T-cell (primary cell): Measurements from ENCODE around the gene INPP4B. TPM values are rescaled to one million over a fixed set of nuclear protein-coding genes. Genes with fewer than 3 reads are reported as not detected.

ENCODE experiments used
- ATAC-seq, 4 experiments: fragments of 200-7000 bp in 3 of 4; fragments of 150-1000 bp in 1 of 4; cut with Tn5 transposase; replicated peaks in 1 of 4; 1 replicate in 3 of 4; 2 replicates in 1 of 4; pipeline ENCODE4 v1.10.0; 2021; ENCODE audit warnings: moderate library complexity in 3 of 4, mild to moderate bottlenecking in 2 of 4, moderate number of reproducible peaks in 1 of 4
- CTCF ChIA-PET, 2 donors: fragments of 300-600 bp; sonication (Branson Sonifier 250); formaldehyde crosslinking; loops; one replicate each; lab custom pipeline; 2022; ENCODE audit warnings: antibody characterized with exemption in 2 of 2; lab: Charles Lee
- POLR2A ChIA-PET, 2 donors: fragments of 300-600 bp; sonication (Branson Sonifier 250); formaldehyde crosslinking; loops; one replicate each; lab custom pipeline; 2022; ENCODE audit warnings: antibody characterized with exemption in 2 of 2; lab: Charles Lee
- DNase-seq, 35 experiments: peaks; one replicate each; pipeline versions ENCODE4 v3.0.0 to v3.0.0-alpha.2; 2013 to 2023
- H3K27ac ChIP-seq: one replicate; pipeline ENCODE4 v1.5.1; 2013; ENCODE audit warnings: low read length
- H3K27me3 ChIP-seq, 2 experiments: replicated peaks in 1 of 2; 1 replicate in 1 of 2; 2 replicates in 1 of 2; pipeline versions ENCODE4 v1.6.1 to v1.7.0; 2013; ENCODE audit warnings: low read length in 1 of 2, mixed read lengths in 1 of 2; ENCODE audit not compliant: control insufficient read depth in 2 of 2, insufficient read depth in 2 of 2; ENCODE audit errors: extremely low read depth in 1 of 2
- H3K36me3 ChIP-seq, 2 donors: 1 replicate in 1 of 2; 2 replicates in 1 of 2; pipeline versions ENCODE4 v1.6.1 to v1.7.0; 2013; ENCODE audit warnings: low read length in 1 of 2; ENCODE audit not compliant: control insufficient read depth in 2 of 2, insufficient read depth in 1 of 2; ENCODE audit errors: extremely low read depth in 1 of 2
- H3K4me1 ChIP-seq, 2 experiments: 1 replicate in 1 of 2; 2 replicates in 1 of 2; pipeline versions ENCODE4 v1.6.1 to v1.7.0; 2013; ENCODE audit warnings: low read length in 2 of 2, mixed read lengths in 1 of 2; ENCODE audit not compliant: insufficient read depth in 2 of 2, control insufficient read depth in 1 of 2; ENCODE audit errors: extremely low read depth in 1 of 2
- H3K4me3 ChIP-seq, 2 donors: 1 replicate in 1 of 2; 2 replicates in 1 of 2; pipeline versions ENCODE4 v1.5.1 to v1.7.0; 2013; ENCODE audit warnings: mild to moderate bottlenecking in 2 of 2, low read length in 1 of 2, moderate library complexity in 1 of 2; ENCODE audit not compliant: control insufficient read depth in 1 of 2; ENCODE audit errors: extremely low read depth in 1 of 2
- H3K9me3 ChIP-seq: 2 replicates; pipeline ENCODE4 v1.7.0; 2013
- H3K27ac Mint-ChIP-seq, 2 donors: one replicate each; pipeline ENCODE4 v1.8.0; 2020 to 2021; ENCODE audit warnings: mild to moderate bottlenecking in 2 of 2, mixed read lengths in 2 of 2
- H3K27me3 Mint-ChIP-seq, 2 donors: one replicate each; pipeline ENCODE4 v1.8.0; 2021 to 2022; ENCODE audit warnings: mixed read lengths in 2 of 2
- H3K36me3 Mint-ChIP-seq: one replicate; pipeline ENCODE4 v1.8.0; 2021; ENCODE audit warnings: mixed read lengths
- H3K4me1 Mint-ChIP-seq, 3 donors: one replicate each; pipeline ENCODE4 v1.8.0; 2020 to 2022; ENCODE audit warnings: mixed read lengths in 3 of 3, mild to moderate bottlenecking in 1 of 3
- H3K4me3 Mint-ChIP-seq, 3 donors: one replicate each; pipeline ENCODE4 v1.8.0; 2020 to 2022; ENCODE audit warnings: mild to moderate bottlenecking in 3 of 3, mixed read lengths in 3 of 3, moderate library complexity in 3 of 3
- H3K9me3 Mint-ChIP-seq, 3 donors: one replicate each; pipeline ENCODE4 v1.8.0; 2020 to 2022; ENCODE audit warnings: mixed read lengths in 3 of 3
- WGBS: methylation state at CpG from one replicate; pipeline ENCODE4 v1.1.5; 2013; ENCODE audit warnings: missing lambda C conversion rate; ENCODE audit not compliant: insufficient coverage; 5-methylcytosine and 5-hydroxymethylcytosine counted together
- total RNA-seq, 35 experiments: library from RNA in 6 of 35; stranded (reverse) in 6 of 35; fragments of 120-200 nt in 1 of 35; gene quantifications; one replicate each; pipeline versions ENCODE4 v1.2.1 to v1.2.4 and lab custom pipeline; 2013 to 2026

Gene INPP4B
- total RNA-seq, 5 donors from 2014 or later (not counting 1 experiment from before 2014, with no cell fraction given): 47.4 to 99.7 (median 71.3) TPM

GRCh38 chr4:142778430-142778829 lies 67.7 kb downstream of the INPP4B start:
- H3K36me3 ChIP-seq: no peaks in the 10 kb centered on the region
- DNase-seq (no peak), ATAC-seq (no peak)
- no peak overlapping the region for H3K27ac Mint-ChIP-seq
- H3K27me3 ChIP-seq: no peaks in the 10 kb centered on the region
- H3K27me3 Mint-ChIP-seq: peaks cover 0 to 3% of the 10 kb centered on the region in 2 donors
- POLR2A ChIA-PET: interaction anchor here in 1 of 2 donors (0.5 kb wide), 1 partner anchor 1534 kb away, joined by 3 read pairs; no protein-coding TSS in a partner anchor
- H3K36me3 Mint-ChIP-seq: no peaks in the 10 kb centered on the region
- no peaks in the 10 kb centered on the region for H3K4me1 ChIP-seq
- no peaks in the 10 kb centered on the region for H3K9me3 ChIP-seq
- H3K4me3 Mint-ChIP-seq: no peak overlapping the region
- no CpG with 5 or more reads among the region's 1 CpG for WGBS
- no peak overlapping the region for H3K4me3 ChIP-seq
- H3K27ac ChIP-seq: no peak overlapping the region
- CTCF ChIA-PET: no interaction called here
- no peaks in the 10 kb centered on the region for H3K9me3 Mint-ChIP-seq
- H3K4me1 Mint-ChIP-seq: no peaks in the 10 kb centered on the region

- ATAC-seq (no peak), DNase-seq (no peak)
- Mint-ChIP-seq H3K27me3 (peaks cover 0 to 3% of the 10 kb centered on the region in 2 donors), H3K27ac (no peak overlapping the region), H3K36me3 (no peaks in the 10 kb centered on the region), H3K9me3 (peaks cover 0 to 2% (median 0%) of the 10 kb centered on the region in 3 donors), H3K4me3 (no peak overlapping the region), H3K4me1 (peaks cover 0 to 3% (median 0%) of the 10 kb centered on the region in 3 donors)
- Histone ChIP-seq H3K4me3 (no peak overlapping the region), H3K9me3 (no peaks in the 10 kb centered on the region), H3K36me3 (no peaks in the 10 kb centered on the region), H3K27me3 (no peaks in the 10 kb centered on the region), H3K27ac (no peak overlapping the region), H3K4me1 (no peaks in the 10 kb centered on the region)
- ChIA-PET CTCF (no interaction called here), POLR2A (interaction anchor here in 1 of 2 donors (0.5 kb wide), 1 partner anchor 734 kb away, joined by 3 read pairs; no protein-coding TSS in a partner anchor)
- WGBS: no CpG with 5 or more reads among the region's 4 CpGs
These were observed 68.9 kb downstream of the INPP4B start for GRCh38 chr4:142777045-142777743.

GRCh38 chr4:142776026-142776425 lies 70.1 kb downstream of the INPP4B start:
- no peak for ATAC-seq
- no peaks in the 10 kb centered on the region for H3K9me3 ChIP-seq
- peaks cover 0 to 3% of the 10 kb centered on the region in 2 donors for H3K27me3 Mint-ChIP-seq
- CTCF ChIA-PET: no interaction called here
- no peak overlapping the region for H3K27ac ChIP-seq
- H3K36me3 ChIP-seq: no peaks in the 10 kb centered on the region
- H3K36me3 Mint-ChIP-seq: no peaks in the 10 kb centered on the region
- POLR2A ChIA-PET: no interaction called here
- H3K27me3 ChIP-seq: no peaks in the 10 kb centered on the region
- H3K27ac Mint-ChIP-seq: no peak overlapping the region
- no peak for DNase-seq
- no peak overlapping the region for H3K4me3 Mint-ChIP-seq
- peaks cover 0 to 4% (median 0%) of the 10 kb centered on the region in 3 donors for H3K9me3 Mint-ChIP-seq
- H3K4me3 ChIP-seq: no peak overlapping the region
- WGBS: no CpG with 5 or more reads among the region's 2 CpGs
- peaks cover 0 to 6% (median 0%) of the 10 kb centered on the region in 3 donors for H3K4me1 Mint-ChIP-seq
- H3K4me1 ChIP-seq: no peaks in the 10 kb centered on the region

GRCh38 chr4:142773505-142773904 lies 72.6 kb downstream of the INPP4B start:
- Histone ChIP-seq H3K4me1 (no peaks in the 10 kb centered on the region), H3K4me3 (no peak overlapping the region), H3K36me3 (no peaks in the 10 kb centered on the region), H3K9me3 (no peaks in the 10 kb centered on the region), H3K27ac (no peak overlapping the region), H3K27me3 (no peaks in the 10 kb centered on the region)
- POLR2A ChIA-PET: no interaction called here
- H3K9me3 Mint-ChIP-seq: peaks cover 0 to 8% (median 0%) of the 10 kb centered on the region in 3 donors
- H3K36me3 Mint-ChIP-seq: no peaks in the 10 kb centered on the region
- ATAC-seq (no peak), DNase-seq (no peak)
- no CpG with 5 or more reads among the region's 2 CpGs for WGBS
- CTCF ChIA-PET: no interaction called here
- H3K27me3 Mint-ChIP-seq: no peaks in the 10 kb centered on the region
- peaks cover 0 to 12% (median 0%) of the 10 kb centered on the region in 3 donors for H3K4me1 Mint-ChIP-seq
- no peak overlapping the region for H3K4me3 Mint-ChIP-seq
- H3K27ac Mint-ChIP-seq: no peak overlapping the region

- no peak for ATAC-seq
- Histone ChIP-seq H3K4me3 (no peak overlapping the region), H3K4me1 (no peaks in the 10 kb centered on the region), H3K27me3 (no peaks in the 10 kb centered on the region), H3K27ac (no peak overlapping the region), H3K36me3 (no peaks in the 10 kb centered on the region), H3K9me3 (no peaks in the 10 kb centered on the region)
- WGBS: no CpG with 5 or more reads among the region's 2 CpGs
- H3K27me3 Mint-ChIP-seq: no peaks in the 10 kb centered on the region
- H3K36me3 Mint-ChIP-seq: no peaks in the 10 kb centered on the region
- DNase-seq: no peak
- ChIA-PET CTCF (no interaction called here), POLR2A (no interaction called here)
- H3K4me3 Mint-ChIP-seq: no peak overlapping the region
- peaks cover 0 to 5% (median 0%) of the 10 kb centered on the region in 3 donors for H3K4me1 Mint-ChIP-seq
- H3K27ac Mint-ChIP-seq: no peak overlapping the region
- H3K9me3 Mint-ChIP-seq: no peaks in the 10 kb centered on the region
These were observed 83.8 kb downstream of the INPP4B start for GRCh38 chr4:142762280-142762679.

- Histone ChIP-seq H3K9me3 (no peaks in the 10 kb centered on the region), H3K27ac (no peak overlapping the region), H3K4me3 (no peak overlapping the region), H3K4me1 (no peaks in the 10 kb centered on the region), H3K36me3 (no peaks in the 10 kb centered on the region), H3K27me3 (no peaks in the 10 kb centered on the region)
- H3K27me3 Mint-ChIP-seq: no peaks in the 10 kb centered on the region
- DNase-seq: no peak
- H3K4me3 Mint-ChIP-seq: no peak overlapping the region
- no peaks in the 10 kb centered on the region for H3K4me1 Mint-ChIP-seq
- no CpG with 5 or more reads among the region's 6 CpGs for WGBS
- CTCF ChIA-PET: interaction anchor here in 1 of 2 donors (0.6 to 0.7 kb wide), 2 partner anchors 108 to 469 kb away, joined by 3 to 9 read pairs; no protein-coding TSS in a partner anchor
- no peak overlapping the region for H3K27ac Mint-ChIP-seq
- H3K36me3 Mint-ChIP-seq: no peaks in the 10 kb centered on the region
- no peaks in the 10 kb centered on the region for H3K9me3 Mint-ChIP-seq
- no peak for ATAC-seq
- POLR2A ChIA-PET: no interaction called here
These were observed 93.8 kb downstream of the INPP4B start for GRCh38 chr4:142752202-142752786.
